Thyroid gland (tissue), 4 donors: ENCODE measurements around the gene NME3. TPM values are rescaled to one million over a fixed set of nuclear protein-coding genes. Genes with fewer than 3 reads are reported as not detected.

ENCODE experiments used
- DNase-seq, 2 donors: peaks; one replicate each; pipeline ENCODE4 v3.0.0-alpha.2; 2019
- H3K27ac ChIP-seq, 3 donors: fragments of 200-600 bp; sonication (generic); 1 replicate in 2 of 3; 2 replicates in 1 of 3; pipeline ENCODE4 v1.5.1; 2016 to 2019; ENCODE audit warnings: mild to moderate bottlenecking in 1 of 3, moderate library complexity in 1 of 3
- H3K27me3 ChIP-seq: fragments of 200-600 bp; sonication (generic); one replicate; pipeline ENCODE4 v1.5.1; 2019
- H3K36me3 ChIP-seq, 2 donors: fragments of 200-600 bp; sonication (generic); one replicate each; pipeline ENCODE4 v1.5.1; 2016 to 2019
- H3K4me1 ChIP-seq, 2 donors: fragments of 200-600 bp; sonication (generic); one replicate each; pipeline ENCODE4 v1.5.1; 2017 to 2019
- H3K4me3 ChIP-seq, 3 donors: fragments of 200-600 bp; sonication (generic); replicated peaks in 1 of 3; 1 replicate in 2 of 3; 2 replicates in 1 of 3; pipeline ENCODE4 v1.5.1; 2016; ENCODE audit warnings: mild to moderate bottlenecking in 1 of 3
- H3K9me3 ChIP-seq: fragments of 200-600 bp; sonication (generic); one replicate; pipeline ENCODE4 v1.5.1; 2017
- CTCF ChIP-seq, 6 experiments: fragments of 200-600 bp in 3 of 6; fragments of 450-650 bp in 3 of 6; sonication (generic) in 3 of 6; IDR thresholded peaks; one replicate each; pipeline ENCODE4 v1.5.1; 2016 to 2019; ENCODE audit warnings: antibody characterized with exemption in 6 of 6, mild to moderate bottlenecking in 2 of 6, inconsistent platforms in 1 of 6, moderate library complexity in 1 of 6
- POLR2A ChIP-seq, 2 donors: fragments of 450-650 bp; IDR thresholded peaks; one replicate each; pipeline ENCODE4 v1.6.1; 2017; ENCODE audit warnings: antibody characterized with exemption in 2 of 2, mild to moderate bottlenecking in 2 of 2, moderate library complexity in 1 of 2
- WGBS, 2 donors: methylation state at CpG; one replicate each; pipeline ENCODE4 v1.1.5; 2017; 5-methylcytosine and 5-hydroxymethylcytosine counted together
- intact Hi-C: fragments of 100-400 bp; cut with DNase I; formaldehyde crosslinking; loops from one replicate; pipeline ENCODE4 v1.15.1; 2023
- total RNA-seq, 4 donors: library from RNA; depleted of rRNA; stranded (reverse); fragments of >200 nt; gene quantifications; one replicate each; pipeline ENCODE4 v1.2.3, GENCODE V29; 2016

NME3 gene
- total RNA-seq, 4 donors from 2014 or later = 43.7 to 173 (median 103) TPM

GRCh38 chr16:1772908-1773702 lies 1.8 kb upstream of the NME3 start, which contains the start of gene MRPS34:
Gene MRPS34 (minus strand): TSS chr16:1773134. CDS start chr16:1773119, 15 bp downstream.
- peaks cover 23 to 26% of the 10 kb centered on the region in 2 donors for H3K4me1 ChIP-seq
- H3K27me3 ChIP-seq = no peaks in the 10 kb centered on the region
- 0% methylated on average over 1 to 32 of the region's 108 CpGs for WGBS, 2 donors
- H3K4me3 ChIP-seq = peak within 1 kb of the TSS; percentile 85 to 86 (median 86)
- peak in 1 of 2 donors; percentile 65 for TF ChIP-seq POLR2A (IDR thresholded peaks at IDR 0.05)
- TF ChIP-seq CTCF (IDR thresholded peaks at IDR 0.05) = peak; percentile 48 to 82 (median 70)
- peak within 1 kb of the TSS; percentile 83 to 91 (median 90) for H3K27ac ChIP-seq
- intact Hi-C loops = no loop called here
- peaks cover 17 to 23% of the 10 kb centered on the region in 2 donors for H3K36me3 ChIP-seq
- peak; percentile 83 to 84 for DNase-seq
- H3K9me3 ChIP-seq = no peaks in the 10 kb centered on the region

GRCh38 chr16:1772362-1772907 lies 1.1 kb upstream of the NME3 start, which contains the start of gene EME2:
Gene EME2 (plus strand): TSS chr16:1772810. CDS start chr16:1773228, 418 bp downstream.
- Histone ChIP-seq H3K27ac (peak within 1 kb of the TSS; percentile 83 to 91 (median 90)), H3K4me3 (peak within 1 kb of the TSS; percentile 85 to 86 (median 86)), H3K27me3 (no peaks in the 10 kb centered on the region), H3K4me1 (peaks cover 23 to 26% of the 10 kb centered on the region in 2 donors), H3K9me3 (no peaks in the 10 kb centered on the region), H3K36me3 (peaks cover 17 to 23% of the 10 kb centered on the region in 2 donors)
- intact Hi-C loops = no loop called here
- WGBS, 2 donors = 1 to 4% methylated on average over 13 to 24 of the region's 53 CpGs
- peak in 1 of 2 donors; percentile 30 for DNase-seq
- TF ChIP-seq CTCF (IDR thresholded peaks at IDR 0.05) (no peak), POLR2A (IDR thresholded peaks at IDR 0.05) (no peak)

GRCh38 chr16:1771864-1772361 lies 570 bp upstream of the NME3 start:
- Histone ChIP-seq H3K27me3 (no peaks in the 10 kb centered on the region), H3K36me3 (peaks cover 14 to 23% of the 10 kb centered on the region in 2 donors), H3K4me3 (peak overlapping the region in 2 of 3 donors; percentile 86), H3K4me1 (peaks cover 23 to 26% of the 10 kb centered on the region in 2 donors), H3K27ac (peak overlapping the region in 2 of 3 donors; percentile 36 to 48), H3K9me3 (no peaks in the 10 kb centered on the region)
- intact Hi-C loops = no loop called here
- TF ChIP-seq CTCF (IDR thresholded peaks at IDR 0.05) (no peak), POLR2A (IDR thresholded peaks at IDR 0.05) (no peak)
- no peak for DNase-seq
- 17 to 19% methylated on average over 20 to 22 of the region's 22 CpGs for WGBS, 2 donors

- peak; percentile 86 to 87 for DNase-seq
- 9 to 25% methylated on average over 12 to 15 of the region's 81 CpGs for WGBS, 2 donors
- Histone ChIP-seq H3K9me3 (no peaks in the 10 kb centered on the region), H3K4me3 (peak overlapping the region; percentile 31 to 97 (median 86)), H3K27ac (peak overlapping the region; percentile 46 to 64 (median 48)), H3K27me3 (no peaks in the 10 kb centered on the region), H3K36me3 (peaks cover 21 to 28% of the 10 kb centered on the region in 2 donors), H3K4me1 (peaks cover 23 to 26% of the 10 kb centered on the region in 2 donors)
- peak in 1 of 6 experiments; percentile 0 for TF ChIP-seq CTCF (IDR thresholded peaks at IDR 0.05)
- peak in 1 of 2 donors; percentile 25 for TF ChIP-seq POLR2A (IDR thresholded peaks at IDR 0.05)
- intact Hi-C loops = no loop called here
These were observed 785 bp downstream of the NME3 start for GRCh38 chr16:1770328-1771187.
